Measurements from ENCODE around the gene TCERG1.

DNA sequence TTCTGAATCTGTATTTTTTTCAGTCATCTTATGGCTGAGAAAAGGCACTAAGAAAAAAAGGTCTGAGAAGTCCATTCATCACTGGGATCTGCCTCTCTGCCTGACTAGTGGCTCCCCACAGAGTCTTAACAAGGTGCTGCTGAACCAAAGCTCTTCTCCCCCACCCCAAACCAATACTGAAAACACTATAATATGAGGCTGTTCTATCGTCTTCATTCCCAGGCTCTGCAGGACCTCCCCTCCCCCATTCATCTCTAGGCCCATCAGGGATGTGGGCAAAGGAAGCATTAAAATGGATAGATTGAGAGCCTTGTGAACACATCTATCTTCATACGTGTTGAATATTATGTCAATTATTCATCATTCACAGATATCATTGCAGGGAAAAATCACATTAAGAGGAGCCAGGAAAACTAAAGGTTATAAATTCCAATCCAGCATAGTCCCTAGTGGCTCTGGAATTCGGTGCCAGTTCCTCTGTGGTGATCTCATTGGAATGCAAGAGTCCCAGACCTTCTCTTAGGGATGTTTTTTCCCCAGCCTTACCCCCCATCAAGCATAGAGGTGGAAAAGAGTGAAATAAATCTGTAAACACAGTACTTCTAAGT lies 113.2 kb downstream of the TCERG1 start:
- TF ChIP-seq, protein P1, sequence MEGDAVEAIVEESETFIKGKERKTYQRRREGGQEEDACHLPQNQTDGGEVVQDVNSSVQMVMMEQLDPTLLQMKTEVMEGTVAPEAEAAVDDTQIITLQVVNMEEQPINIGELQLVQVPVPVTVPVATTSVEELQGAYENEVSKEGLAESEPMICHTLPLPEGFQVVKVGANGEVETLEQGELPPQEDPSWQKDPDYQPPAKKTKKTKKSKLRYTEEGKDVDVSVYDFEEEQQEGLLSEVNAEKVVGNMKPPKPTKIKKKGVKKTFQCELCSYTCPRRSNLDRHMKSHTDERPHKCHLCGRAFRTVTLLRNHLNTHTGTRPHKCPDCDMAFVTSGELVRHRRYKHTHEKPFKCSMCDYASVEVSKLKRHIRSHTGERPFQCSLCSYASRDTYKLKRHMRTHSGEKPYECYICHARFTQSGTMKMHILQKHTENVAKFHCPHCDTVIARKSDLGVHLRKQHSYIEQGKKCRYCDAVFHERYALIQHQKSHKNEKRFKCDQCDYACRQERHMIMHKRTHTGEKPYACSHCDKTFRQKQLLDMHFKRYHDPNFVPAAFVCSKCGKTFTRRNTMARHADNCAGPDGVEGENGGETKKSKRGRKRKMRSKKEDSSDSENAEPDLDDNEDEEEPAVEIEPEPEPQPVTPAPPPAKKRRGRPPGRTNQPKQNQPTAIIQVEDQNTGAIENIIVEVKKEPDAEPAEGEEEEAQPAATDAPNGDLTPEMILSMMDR (IDR thresholded peaks at IDR 0.05; ENCODE audit: poor library complexity, severe bottlenecking), result no peak
- TF ChIP-seq TAF1 (IDR thresholded peaks at IDR 0.05; ENCODE audit: low read depth) (no peak), POLR2AphosphoS5 (IDR thresholded peaks at IDR 0.05) (no peak), MXI1 (conservative IDR thresholded peaks at IDR 0.05; ENCODE audit: poor library complexity, severe bottlenecking) (no peak), EZH2 (IDR thresholded peaks at IDR 0.05; ENCODE audit: borderline replicate concordance, insufficient read depth, low read length, poor library complexity, severe bottlenecking) (no peak), RAD21 (conservative IDR thresholded peaks at IDR 0.05) (no peak), EP300 (conservative IDR thresholded peaks at IDR 0.05; ENCODE audit: poor library complexity, severe bottlenecking) (no peak), SMC3 (conservative IDR thresholded peaks at IDR 0.05; ENCODE audit: poor library complexity) (no peak)
- TF ChIP-seq, protein P2, sequence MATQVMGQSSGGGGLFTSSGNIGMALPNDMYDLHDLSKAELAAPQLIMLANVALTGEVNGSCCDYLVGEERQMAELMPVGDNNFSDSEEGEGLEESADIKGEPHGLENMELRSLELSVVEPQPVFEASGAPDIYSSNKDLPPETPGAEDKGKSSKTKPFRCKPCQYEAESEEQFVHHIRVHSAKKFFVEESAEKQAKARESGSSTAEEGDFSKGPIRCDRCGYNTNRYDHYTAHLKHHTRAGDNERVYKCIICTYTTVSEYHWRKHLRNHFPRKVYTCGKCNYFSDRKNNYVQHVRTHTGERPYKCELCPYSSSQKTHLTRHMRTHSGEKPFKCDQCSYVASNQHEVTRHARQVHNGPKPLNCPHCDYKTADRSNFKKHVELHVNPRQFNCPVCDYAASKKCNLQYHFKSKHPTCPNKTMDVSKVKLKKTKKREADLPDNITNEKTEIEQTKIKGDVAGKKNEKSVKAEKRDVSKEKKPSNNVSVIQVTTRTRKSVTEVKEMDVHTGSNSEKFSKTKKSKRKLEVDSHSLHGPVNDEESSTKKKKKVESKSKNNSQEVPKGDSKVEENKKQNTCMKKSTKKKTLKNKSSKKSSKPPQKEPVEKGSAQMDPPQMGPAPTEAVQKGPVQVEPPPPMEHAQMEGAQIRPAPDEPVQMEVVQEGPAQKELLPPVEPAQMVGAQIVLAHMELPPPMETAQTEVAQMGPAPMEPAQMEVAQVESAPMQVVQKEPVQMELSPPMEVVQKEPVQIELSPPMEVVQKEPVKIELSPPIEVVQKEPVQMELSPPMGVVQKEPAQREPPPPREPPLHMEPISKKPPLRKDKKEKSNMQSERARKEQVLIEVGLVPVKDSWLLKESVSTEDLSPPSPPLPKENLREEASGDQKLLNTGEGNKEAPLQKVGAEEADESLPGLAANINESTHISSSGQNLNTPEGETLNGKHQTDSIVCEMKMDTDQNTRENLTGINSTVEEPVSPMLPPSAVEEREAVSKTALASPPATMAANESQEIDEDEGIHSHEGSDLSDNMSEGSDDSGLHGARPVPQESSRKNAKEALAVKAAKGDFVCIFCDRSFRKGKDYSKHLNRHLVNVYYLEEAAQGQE (IDR thresholded peaks at IDR 0.05; ENCODE audit: borderline replicate concordance), result no peak

Data from neural cell (in vitro differentiated cells).